HG03025 (cell line): Measurements from ENCODE around the gene TARBP2.

Experiments
- ATAC-seq: cut with Tn5 transposase; IDR thresholded peaks from one replicate; pipeline ENCODE4 v1.9.1; 2021; ENCODE audit warnings: mild to moderate bottlenecking, moderate library complexity; ENCODE audit not compliant: unreplicated experiment, low FRiP score

The TARBP2 gene

DNA sequence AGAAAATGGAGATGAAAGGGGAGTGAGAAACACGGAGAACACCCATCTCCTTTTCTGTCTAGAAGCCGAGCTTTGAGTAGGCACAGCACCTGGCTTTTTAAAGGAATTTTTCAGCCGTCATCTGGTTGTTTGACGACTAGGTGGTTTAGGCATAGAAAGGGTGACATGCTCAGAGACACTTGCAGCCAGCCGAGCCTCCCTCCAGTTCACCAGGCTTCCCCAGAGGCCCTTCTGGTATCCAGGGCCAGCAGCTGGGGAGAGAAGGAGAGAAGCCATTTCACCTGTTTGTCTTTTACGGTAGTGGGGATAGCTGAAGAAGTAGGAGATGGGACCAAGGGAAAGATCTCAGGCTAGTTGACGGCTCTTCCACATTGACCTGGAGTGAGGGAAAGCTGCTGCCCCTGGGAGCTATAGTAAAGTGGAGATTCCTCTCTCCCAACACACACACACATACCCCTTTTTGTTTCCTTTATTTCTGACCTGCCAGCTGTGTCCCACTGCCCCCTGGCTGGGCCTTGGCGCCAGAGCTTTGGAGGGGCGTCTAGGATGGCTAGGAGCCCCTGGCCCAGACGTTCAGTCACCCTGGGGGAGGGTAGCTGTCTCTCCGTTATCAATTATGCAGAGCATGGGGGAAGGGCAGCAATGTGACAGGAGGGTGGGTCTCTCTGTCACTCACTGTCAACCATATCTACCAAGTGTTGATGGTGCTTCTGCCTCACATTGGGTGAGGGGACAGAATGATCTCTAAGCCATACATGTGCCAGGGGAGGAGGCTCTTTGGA is 7.3 kb upstream of the TARBP2 start:
- no peak for ATAC-seq

DNA sequence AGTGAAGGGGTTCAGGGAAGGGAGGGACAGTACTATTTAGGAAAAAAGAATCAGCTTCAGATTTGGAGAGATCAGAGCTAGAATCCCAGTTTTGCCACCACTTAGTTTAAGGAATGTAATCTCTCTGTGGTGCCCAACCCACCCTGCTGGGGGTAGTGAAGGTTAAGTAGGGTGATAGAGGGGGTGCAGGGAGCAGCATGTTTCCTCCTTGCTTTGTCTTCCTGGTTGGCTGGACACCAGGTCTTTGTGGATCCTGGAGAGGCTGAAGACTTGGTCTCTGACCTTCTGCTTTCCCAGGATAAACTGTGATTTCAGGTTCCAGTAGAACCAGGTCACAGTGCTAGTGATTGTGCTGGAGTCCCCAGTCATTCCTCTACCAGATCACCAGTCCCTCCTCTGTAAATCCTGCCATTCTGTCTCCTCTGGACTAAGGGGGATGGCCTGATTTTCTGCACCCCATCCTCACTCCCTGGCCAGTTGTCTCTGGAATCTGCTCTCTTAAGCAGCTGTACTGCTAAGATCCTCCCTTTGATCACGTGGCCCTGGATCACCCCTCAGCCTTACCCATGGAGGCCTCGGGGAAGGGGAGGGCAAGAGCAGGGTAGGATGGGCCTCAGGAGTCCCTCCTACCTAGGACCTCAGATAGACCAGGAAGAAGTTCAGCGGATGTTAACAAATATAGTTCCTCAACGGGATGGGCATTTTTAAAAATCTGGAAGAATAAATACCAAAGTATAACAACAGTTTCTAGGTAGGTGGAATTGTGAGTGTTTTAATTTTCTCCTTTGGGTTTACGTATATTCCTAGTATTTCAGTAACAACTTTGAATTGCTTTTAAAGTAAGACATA is 5.0 kb upstream of the TARBP2 start:
- no peak for ATAC-seq

GRCh38 chr12:53496752-53497032 is 4.4 kb upstream of the TARBP2 start:
- ATAC-seq: no peak

- ATAC-seq: no peak
Observed at GRCh38 chr12:53497461-53497860, 3.6 kb upstream of the TARBP2 start.

DNA sequence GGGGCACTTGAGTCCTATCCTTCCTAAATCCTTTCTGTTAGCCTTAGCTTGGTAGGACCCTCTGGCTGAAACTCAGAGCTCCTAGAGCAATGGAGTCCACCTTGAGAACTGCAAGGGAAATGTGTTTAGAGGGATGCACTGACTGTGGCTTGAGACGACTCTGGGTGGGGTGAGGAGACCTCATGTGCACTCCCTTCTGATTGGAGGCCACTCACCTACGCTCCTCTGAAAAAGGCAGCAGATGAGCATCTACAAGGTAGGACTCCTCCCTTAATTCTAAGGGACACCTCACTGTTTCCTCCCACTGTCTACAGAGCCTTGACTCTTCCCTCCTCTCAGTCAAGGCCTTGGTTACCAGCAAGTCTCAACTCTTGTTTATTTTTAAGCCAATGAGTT is 2.9 kb upstream of the TARBP2 start:
- ATAC-seq: no peak

- no peak for ATAC-seq
Observed at GRCh38 chr12:53499266-53500141, 1.6 kb upstream of the TARBP2 start, which contains the start of gene MAP3K12. Gene MAP3K12 (minus strand): TSS chr12:53499458. CDS start chr12:53487391, 12,067 bp downstream.

- no peak for ATAC-seq
Observed at GRCh38 chr12:53500142-53500775, 824 bp upstream of the TARBP2 start.

GRCh38 chr12:53501615-53502181 is 615 bp downstream of the TARBP2 start:
- no peak for ATAC-seq

DNA sequence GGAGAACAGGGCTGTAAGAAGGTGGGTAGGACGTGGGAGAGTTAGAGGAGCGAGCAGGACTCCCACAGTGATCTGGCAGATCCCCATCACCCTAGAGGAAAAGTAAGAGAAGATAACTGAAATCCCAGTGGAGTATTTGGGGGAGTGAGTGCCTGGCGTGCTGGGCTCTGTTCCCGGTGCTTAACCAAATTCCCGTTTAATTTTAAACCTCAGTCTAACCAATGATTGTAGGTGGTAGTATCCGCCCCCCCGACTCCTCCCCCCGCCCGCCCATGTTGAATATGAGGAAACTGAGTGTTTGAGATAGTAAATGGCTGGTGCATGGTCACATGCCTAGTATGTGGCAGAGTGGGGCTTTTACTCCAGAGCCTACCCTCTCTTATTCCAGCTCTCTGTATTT is 1.2 kb downstream of the TARBP2 start:
- no peak for ATAC-seq

DNA sequence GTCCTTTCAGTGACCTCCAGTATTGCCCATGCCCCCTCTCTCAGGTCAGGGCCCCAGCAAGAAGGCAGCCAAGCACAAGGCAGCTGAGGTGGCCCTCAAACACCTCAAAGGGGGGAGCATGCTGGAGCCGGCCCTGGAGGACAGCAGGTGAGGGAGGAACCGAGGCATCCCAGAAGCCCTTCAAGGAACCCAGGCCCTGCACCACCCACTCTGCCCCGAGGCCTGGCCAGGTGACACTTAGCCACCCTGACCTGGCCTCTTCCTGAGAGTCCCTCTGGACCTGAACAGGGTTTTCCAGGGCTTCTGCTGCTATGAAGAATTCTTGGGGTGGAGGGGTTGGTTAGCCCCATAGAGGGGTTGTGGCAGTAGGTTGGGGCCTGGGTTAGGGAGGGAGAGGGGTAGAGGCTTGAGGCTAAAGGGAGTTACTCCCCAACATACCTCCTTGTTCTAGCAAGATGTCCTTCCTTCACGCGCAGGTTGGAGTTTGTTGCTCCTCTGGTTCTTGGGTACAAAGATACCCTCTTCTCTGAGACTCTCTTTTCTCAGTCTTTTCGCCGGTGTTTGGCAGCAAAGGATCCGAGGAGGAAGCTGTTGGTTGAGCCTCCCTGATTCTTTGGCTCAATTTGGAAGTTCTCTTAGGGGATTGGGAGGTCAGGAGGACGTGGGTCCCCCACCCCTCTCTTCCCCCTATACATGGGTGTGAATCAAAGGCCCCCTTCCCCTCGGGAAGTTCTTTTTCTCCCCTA is 2.1 kb downstream of the TARBP2 start:
- no peak for ATAC-seq

GRCh38 chr12:53504004-53504920 is 3.2 kb downstream of the TARBP2 start:
- no peak for ATAC-seq

DNA sequence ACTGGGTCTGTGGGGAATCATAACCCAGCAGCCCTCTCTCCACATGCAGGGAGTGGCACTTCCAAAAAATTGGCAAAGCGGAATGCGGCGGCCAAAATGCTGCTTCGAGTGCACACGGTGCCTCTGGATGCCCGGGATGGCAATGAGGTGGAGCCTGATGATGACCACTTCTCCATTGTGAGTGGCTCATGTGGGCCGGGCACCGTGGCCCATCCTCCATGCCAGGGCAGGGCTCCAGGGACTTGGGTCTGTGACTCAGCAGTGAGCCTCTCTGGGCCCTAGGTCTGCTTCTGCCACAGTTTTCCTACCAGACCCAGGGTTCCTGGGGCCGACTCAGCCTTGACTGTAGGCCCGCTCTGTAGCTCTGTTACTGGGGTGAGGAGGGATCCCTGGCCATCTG is 4.0 kb downstream of the TARBP2 start:
- no peak for ATAC-seq

- ATAC-seq: no peak
Observed at GRCh38 chr12:53505555-53506449, 4.7 kb downstream of the TARBP2 start.

- ATAC-seq: no peak
Observed at GRCh38 chr12:53506450-53506785, 5.3 kb downstream of the TARBP2 start.

GRCh38 chr12:53506881-53507602 is 6.0 kb downstream of the TARBP2 start, which contains the start of gene NPFF:
Gene NPFF (minus strand): TSS chr12:53507484. CDS start chr12:53507474, 10 bp downstream.
- ATAC-seq: no peak

- no peak for ATAC-seq
Observed at GRCh38 chr12:53507603-53507885, 6.5 kb downstream of the TARBP2 start.

- no peak for ATAC-seq
Observed at GRCh38 chr12:53508534-53509170, 7.6 kb downstream of the TARBP2 start.
